ENCODE measurements around the gene PLA2G2D.

Gene PLA2G2D

DNA sequence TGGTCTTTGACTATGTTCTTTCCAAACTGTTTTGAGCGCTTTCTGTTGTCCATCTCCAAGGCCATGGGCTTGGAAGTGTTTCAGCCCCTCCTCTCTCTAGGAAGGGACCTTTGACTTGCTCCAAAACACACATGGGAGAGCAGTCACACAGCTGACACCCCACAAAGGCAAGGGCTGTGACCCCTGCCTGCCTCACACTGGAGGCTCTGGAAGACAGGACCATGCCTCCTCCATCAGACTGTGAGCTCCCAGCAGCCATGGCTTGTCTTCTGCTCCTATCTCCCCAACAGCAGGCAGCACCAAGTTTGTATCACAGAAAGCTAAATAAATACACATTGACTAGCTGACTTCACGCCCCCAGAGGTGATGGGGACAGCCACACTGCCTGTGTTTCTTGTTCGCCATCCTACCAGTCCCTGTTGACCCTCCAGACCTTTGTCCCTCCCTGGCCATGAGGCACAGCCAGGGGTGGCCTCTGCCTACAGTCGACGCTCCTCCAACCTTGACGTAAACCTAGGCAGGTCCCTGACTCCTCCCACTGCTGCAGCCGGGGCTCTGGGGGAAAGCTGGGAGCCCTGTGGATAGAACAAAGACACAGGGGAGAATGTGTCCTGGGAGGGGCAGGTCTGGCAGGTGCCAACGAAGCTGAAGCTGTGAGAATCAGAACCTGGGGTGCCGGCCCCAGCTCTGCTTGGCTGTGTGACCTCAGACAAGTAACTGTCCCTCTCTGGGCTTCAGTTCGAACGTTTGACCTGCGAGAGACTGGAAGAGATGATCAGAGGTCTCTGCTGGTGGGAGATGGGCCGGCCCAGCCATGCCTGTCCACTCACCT lies 24.6 kb upstream of the PLA2G2D start:
- in situ Hi-C loops (cut with MboI; ENCODE audit: low sequenced_read_pairs, unreplicated experiment): no loop called here
- DNase-seq (ENCODE audit: low spot score): peak; percentile 15
- TF ChIP-seq, protein P1, sequence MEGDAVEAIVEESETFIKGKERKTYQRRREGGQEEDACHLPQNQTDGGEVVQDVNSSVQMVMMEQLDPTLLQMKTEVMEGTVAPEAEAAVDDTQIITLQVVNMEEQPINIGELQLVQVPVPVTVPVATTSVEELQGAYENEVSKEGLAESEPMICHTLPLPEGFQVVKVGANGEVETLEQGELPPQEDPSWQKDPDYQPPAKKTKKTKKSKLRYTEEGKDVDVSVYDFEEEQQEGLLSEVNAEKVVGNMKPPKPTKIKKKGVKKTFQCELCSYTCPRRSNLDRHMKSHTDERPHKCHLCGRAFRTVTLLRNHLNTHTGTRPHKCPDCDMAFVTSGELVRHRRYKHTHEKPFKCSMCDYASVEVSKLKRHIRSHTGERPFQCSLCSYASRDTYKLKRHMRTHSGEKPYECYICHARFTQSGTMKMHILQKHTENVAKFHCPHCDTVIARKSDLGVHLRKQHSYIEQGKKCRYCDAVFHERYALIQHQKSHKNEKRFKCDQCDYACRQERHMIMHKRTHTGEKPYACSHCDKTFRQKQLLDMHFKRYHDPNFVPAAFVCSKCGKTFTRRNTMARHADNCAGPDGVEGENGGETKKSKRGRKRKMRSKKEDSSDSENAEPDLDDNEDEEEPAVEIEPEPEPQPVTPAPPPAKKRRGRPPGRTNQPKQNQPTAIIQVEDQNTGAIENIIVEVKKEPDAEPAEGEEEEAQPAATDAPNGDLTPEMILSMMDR (IDR thresholded peaks at IDR 0.05; ENCODE audit: borderline replicate concordance, control extremely low read depth, extremely low read depth, insufficient read depth, missing control alignments): no peak

DNA sequence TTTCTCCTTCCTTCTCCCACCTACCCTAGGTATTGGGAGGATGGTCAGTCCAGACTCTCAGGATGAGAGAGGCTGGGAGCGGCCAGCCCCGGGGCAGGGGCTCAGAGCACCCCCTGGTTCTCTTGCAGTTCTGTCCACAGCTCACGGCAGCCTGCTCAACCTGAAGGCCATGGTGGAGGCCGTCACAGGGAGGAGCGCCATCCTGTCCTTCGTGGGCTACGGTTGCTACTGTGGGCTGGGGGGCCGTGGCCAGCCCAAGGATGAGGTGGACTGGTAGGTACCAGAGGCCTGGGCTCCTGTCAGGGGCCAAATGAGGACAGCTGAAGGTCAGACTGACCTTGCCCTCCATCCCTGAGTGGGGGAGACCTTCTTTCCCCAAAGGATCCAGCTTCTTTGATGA lies 24.0 kb upstream of the PLA2G2D start:
- TF ChIP-seq, protein P1 (IDR thresholded peaks at IDR 0.05; ENCODE audit: borderline replicate concordance, control extremely low read depth, extremely low read depth, insufficient read depth, missing control alignments): no peak
- DNase-seq (ENCODE audit: low spot score): no peak

DNA sequence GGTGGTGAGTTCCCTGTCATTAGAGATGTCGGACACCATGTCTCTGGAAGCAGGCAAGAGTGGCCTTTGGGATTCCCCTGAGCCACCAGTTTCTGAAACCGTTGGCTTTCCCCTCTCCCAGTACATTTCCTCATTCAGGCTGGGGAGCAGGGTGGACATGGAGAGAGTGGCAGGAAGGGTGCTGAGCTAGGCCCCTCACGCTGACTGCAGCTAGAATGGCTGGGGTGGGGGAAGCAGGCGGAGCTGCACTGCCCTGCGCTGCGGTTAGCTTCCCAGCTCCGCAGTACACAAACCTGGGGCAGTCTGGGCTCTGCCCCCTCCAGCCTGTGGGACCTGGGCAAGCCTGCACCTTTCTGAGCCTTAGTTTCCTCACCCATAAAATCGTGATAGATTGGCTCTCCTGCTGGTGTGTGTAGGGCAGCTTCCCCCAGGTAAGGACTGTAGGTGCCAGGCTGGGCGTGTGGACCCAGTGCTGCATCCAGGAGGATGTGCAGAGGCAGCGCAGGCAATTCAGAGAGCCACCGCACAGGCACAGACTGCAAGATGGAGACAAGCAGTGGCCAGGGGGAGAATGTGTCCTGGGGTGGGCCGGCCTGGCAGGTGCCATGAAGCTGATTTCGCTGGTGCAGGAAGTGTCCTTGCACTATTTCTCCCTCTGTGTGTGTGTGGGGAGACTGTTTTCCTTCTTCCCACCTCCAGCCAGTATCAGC lies 22.8 kb upstream of the PLA2G2D start:
- TF ChIP-seq, protein P1 (IDR thresholded peaks at IDR 0.05; ENCODE audit: borderline replicate concordance, control extremely low read depth, extremely low read depth, insufficient read depth, missing control alignments): no peak
- in situ Hi-C loops (cut with MboI; ENCODE audit: low sequenced_read_pairs, unreplicated experiment): no loop called here
- no peak for DNase-seq (ENCODE audit: low spot score)

More for the DNA sequence above, 24.0 kb upstream of the PLA2G2D start:
- in situ Hi-C loops (cut with MboI; ENCODE audit: low sequenced_read_pairs, unreplicated experiment): no loop called here

DNA sequence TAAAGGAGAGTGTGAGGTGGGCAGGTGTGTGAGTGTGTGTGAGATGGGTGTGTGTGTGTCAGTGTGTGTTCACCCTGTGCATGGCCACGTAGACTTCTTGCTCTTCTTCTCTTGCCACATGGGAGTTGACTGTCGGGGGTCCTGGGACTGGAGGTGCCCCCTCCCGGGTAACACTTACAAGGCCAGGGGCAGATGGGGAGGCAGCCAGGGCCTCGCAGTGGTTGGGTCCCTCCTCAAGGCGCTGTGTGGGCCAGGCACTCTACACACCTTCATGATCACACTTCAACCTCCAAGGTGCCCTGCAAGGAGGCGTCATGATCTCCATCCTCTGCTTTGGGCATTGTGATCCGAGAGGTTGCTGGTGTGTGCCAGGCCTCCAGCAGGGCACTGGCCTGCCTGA lies 22.1 kb upstream of the PLA2G2D start:
- in situ Hi-C loops (cut with MboI; ENCODE audit: low sequenced_read_pairs, unreplicated experiment): no loop called here
- no peak for DNase-seq (ENCODE audit: low spot score)
- TF ChIP-seq, protein P1 (IDR thresholded peaks at IDR 0.05; ENCODE audit: borderline replicate concordance, control extremely low read depth, extremely low read depth, insufficient read depth, missing control alignments): no peak

DNA sequence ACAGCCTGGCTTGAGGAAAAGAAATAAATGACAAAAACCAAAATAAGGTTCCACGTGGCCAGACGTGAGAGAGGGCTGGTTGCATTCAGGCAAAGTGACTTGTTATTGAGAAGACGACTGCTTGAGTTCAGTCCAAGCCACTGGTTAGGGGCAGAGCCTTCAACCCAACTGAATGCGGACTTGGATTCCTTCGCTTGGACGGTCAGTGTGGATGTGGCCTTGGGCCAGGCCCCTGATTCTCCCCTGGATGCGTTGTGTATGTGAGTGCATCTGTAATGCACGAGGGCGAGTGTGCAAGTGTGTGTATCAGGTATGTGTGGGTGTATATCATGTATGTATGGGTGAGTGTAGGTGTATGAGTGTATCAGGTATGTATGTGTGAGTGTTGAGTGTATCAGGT lies 21.7 kb upstream of the PLA2G2D start:
- in situ Hi-C loops (cut with MboI; ENCODE audit: low sequenced_read_pairs, unreplicated experiment): no loop called here

More for the DNA sequence above, 21.7 kb upstream of the PLA2G2D start:
- DNase-seq (ENCODE audit: low spot score): no peak
- TF ChIP-seq, protein P1 (IDR thresholded peaks at IDR 0.05; ENCODE audit: borderline replicate concordance, control extremely low read depth, extremely low read depth, insufficient read depth, missing control alignments): no peak

All from GM13976 (cell line).